Measurements from ENCODE around the gene GASK1A.

Gene GASK1A

DNA sequence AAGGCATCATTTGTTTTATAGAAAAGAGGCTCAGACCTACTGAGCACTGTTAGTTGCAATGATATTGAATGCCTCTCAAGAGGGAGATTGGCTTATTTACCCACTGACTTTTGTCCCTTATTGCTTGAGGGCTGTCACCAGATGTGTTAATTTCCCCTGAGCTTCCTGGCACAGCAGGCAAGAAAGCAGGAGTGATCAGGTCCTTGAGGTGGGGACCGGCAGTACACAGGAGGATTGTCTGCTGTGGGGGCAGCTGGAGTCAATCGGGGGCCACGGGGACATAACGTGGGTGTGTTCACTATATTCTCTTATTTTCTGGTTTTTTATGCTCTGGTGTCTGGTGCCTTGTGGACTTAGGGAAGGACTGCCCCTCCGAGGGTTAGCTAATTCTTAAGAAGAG lies 44.6 kb downstream of the GASK1A start:
- in situ Hi-C loops (cut with MboI; ENCODE audit: low pct_unique_long_range_greater_than_20kb, low sequenced_read_pairs, unreplicated experiment) = no loop called here
- TF ChIP-seq, protein P1, sequence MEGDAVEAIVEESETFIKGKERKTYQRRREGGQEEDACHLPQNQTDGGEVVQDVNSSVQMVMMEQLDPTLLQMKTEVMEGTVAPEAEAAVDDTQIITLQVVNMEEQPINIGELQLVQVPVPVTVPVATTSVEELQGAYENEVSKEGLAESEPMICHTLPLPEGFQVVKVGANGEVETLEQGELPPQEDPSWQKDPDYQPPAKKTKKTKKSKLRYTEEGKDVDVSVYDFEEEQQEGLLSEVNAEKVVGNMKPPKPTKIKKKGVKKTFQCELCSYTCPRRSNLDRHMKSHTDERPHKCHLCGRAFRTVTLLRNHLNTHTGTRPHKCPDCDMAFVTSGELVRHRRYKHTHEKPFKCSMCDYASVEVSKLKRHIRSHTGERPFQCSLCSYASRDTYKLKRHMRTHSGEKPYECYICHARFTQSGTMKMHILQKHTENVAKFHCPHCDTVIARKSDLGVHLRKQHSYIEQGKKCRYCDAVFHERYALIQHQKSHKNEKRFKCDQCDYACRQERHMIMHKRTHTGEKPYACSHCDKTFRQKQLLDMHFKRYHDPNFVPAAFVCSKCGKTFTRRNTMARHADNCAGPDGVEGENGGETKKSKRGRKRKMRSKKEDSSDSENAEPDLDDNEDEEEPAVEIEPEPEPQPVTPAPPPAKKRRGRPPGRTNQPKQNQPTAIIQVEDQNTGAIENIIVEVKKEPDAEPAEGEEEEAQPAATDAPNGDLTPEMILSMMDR (IDR thresholded peaks at IDR 0.05; ENCODE audit: extremely low read depth, insufficient read depth, missing control alignments) = no peak
- DNase-seq (ENCODE audit: low spot score) = no peak

DNA sequence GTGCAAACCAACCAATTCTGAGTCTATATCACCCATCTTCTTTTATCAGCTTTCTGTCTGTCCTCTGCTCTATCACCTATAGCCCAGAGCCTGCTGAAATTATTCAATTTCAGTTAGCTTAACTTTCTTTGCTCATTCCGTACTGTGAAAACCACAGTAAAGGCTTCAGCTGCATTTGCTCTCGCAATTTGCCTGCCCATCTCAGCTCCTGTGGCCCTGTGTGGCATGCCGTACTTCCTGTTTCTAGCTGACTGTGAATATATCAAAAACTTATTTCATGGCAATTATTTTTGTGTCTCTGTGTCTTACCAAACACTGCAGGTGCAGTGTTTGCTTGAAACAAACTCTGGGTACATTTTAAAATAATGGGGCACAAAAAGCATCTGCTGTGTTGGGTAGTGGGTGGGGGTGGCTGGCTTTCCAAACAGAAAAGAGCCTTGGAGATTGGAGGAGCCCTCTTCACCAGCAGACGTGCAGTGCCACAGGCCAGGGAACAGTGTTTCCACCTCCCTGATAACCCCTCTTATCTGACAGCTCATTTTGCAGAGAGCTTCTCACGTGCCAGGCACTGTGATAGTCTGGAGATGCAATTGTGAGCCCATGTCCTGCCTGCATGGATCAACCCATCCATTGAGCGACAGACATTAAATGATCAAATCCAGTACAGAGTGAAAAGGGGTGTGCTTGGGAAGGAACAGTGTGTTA lies 45.2 kb downstream of the GASK1A start:
- TF ChIP-seq, protein P1 (IDR thresholded peaks at IDR 0.05; ENCODE audit: extremely low read depth, insufficient read depth, missing control alignments) = no peak
- in situ Hi-C loops (cut with MboI; ENCODE audit: low pct_unique_long_range_greater_than_20kb, low sequenced_read_pairs, unreplicated experiment) = no loop called here
- no peak for DNase-seq (ENCODE audit: low spot score)

DNA sequence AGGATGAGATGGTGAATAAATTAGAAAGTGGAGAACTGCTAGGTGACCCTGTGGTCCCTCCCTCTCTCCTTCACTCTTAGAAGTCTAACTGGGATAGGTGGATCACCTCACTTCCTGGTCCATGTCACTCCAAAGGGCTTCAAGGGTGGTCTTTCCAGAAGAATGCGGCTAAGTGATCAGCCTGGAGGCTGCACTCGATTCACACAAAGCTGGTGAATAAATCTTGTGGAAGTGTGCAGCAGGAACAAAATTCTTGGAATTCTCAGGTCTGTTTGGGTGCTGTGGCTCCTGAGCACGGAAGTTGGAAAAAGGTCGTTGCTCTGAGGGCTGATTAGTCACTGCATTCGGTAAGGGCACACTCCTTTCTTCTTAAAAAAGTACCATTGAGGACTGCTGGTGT lies 46.3 kb downstream of the GASK1A start:
- TF ChIP-seq, protein P1 (IDR thresholded peaks at IDR 0.05; ENCODE audit: extremely low read depth, insufficient read depth, missing control alignments) = no peak
- in situ Hi-C loops (cut with MboI; ENCODE audit: low pct_unique_long_range_greater_than_20kb, low sequenced_read_pairs, unreplicated experiment) = no loop called here
- DNase-seq (ENCODE audit: low spot score) = no peak

DNA sequence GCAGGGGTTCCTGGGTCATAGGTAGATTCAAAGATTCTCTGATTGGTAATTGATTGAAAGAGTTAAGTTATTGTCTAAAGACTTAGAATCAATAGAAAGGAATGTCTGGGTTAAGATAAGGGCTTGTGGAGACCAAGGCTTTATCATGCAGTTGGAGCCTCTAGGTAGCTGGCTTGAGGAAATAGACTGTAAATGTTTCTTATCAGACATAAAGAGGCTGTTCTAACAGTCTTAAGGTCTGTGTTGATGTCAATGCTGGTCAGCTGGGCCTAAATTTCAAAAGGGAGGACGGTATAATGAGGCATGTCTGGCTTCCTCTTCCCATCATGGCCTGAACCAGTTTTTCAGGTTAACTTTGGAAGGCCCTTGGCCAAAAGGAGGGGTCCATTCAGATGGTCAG lies 48.9 kb downstream of the GASK1A start:
- in situ Hi-C loops (cut with MboI; ENCODE audit: low pct_unique_long_range_greater_than_20kb, low sequenced_read_pairs, unreplicated experiment) = no loop called here
- DNase-seq (ENCODE audit: low spot score) = no peak
- TF ChIP-seq, protein P1 (IDR thresholded peaks at IDR 0.05; ENCODE audit: extremely low read depth, insufficient read depth, missing control alignments) = no peak

DNA sequence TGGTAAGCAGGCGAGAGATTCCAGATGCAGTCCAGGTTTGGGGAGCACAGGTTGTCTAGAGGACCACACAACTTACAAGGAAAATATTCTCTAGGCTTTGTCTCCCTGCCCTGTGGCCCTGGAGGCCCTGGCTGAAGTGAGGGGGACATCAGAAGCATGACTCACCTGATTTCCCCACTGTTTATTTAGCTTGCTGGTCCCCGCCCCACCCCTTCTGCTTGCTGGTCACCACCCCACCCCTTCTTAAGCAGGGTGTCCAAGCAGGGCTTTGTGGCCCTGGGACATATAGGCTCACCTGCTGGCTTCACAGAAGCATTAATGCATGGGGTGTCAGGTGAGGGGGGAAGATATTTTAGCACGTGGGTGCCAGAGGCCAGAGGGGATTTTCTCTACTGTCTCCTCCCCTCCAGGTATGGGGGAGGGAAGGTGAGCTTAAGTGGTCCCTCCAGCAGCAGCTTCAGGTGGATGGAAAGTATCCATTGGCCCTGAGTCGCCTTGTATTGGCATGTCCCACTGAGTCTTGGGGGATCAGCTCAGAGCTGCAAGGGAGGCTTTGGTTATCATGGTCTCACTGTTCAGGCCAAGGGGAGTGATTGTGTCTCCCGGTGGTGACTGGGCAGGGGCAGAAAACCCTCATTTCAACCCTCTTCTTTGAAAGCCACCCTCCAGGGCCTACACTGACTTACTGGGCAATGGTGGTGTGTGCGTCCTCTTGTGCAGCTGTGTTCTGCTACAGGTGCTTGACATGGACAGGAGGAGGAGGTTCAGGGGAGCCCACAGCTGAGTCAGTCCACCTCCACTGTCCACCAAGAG lies 49.8 kb downstream of the GASK1A start:
- no peak for DNase-seq (ENCODE audit: low spot score)
- TF ChIP-seq, protein P1 (IDR thresholded peaks at IDR 0.05; ENCODE audit: extremely low read depth, insufficient read depth, missing control alignments) = no peak
- in situ Hi-C loops (cut with MboI; ENCODE audit: low pct_unique_long_range_greater_than_20kb, low sequenced_read_pairs, unreplicated experiment) = no loop called here

DNA sequence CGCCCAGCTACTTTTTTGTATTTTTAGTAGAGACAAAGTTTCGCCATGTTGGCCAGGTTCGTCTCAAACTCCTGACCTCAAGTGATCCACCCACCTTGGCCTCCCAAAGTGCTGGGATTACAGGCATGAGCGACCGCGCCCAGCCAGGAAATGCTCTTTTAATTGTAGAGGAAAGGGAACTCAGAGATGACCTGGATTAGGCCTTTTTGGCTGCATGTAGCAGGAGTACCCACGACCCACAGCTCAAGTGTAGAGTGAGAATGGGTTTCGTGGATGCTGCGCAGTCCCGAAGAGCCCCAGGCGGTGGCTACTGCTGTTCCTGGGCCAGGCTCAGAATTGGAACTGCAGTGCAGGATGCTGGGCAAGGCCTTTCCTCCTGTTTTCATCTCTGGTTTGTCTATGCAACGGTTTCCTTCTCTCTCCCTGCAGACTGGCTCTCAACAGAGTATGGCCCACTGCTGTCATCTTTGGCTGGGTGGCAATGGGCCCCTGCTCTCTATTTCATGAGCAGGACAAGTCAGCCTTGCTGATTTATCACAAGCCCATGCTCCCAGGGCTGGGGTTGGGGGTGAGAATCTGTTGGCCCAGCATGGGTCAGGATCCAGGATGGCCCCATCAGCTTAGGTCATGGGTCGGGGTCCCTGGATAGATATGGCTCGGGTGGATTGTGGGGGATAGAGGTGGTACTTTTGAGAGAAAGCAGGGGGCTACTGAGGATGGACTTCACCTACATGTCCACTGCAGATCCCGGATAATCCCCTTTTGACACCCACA lies 51.2 kb downstream of the GASK1A start:
- DNase-seq (ENCODE audit: low spot score) = no peak
- in situ Hi-C loops (cut with MboI; ENCODE audit: low pct_unique_long_range_greater_than_20kb, low sequenced_read_pairs, unreplicated experiment) = no loop called here
- TF ChIP-seq, protein P1 (IDR thresholded peaks at IDR 0.05; ENCODE audit: extremely low read depth, insufficient read depth, missing control alignments) = no peak

Data from GM13977 (cell line).